Spleen (tissue), 7 donors: ENCODE measurements around the gene AKNAD1.
A peak's percentile ranks its signal among the peaks of the same experiment; 100 is the strongest.

Source experiments
- POLR2A ChIP-seq, 3 donors: fragments of 450-650 bp; IDR thresholded peaks; one replicate each; pipeline ENCODE4 v1.5.1; 2017; ENCODE audit warnings: antibody characterized with exemption in 3 of 3, mild to moderate bottlenecking in 1 of 3
- POLR2AphosphoS5 ChIP-seq, 3 donors: sonication (generic); formaldehyde crosslinking; IDR thresholded peaks; one replicate each; pipeline ENCODE4 v1.5.1; 2017; ENCODE audit warnings: antibody characterized with exemption in 3 of 3
- TF ChIP-seq, protein P1 (sequence below), 11 experiments: fragments of 200-600 bp in 7 of 11; fragments of 450-650 bp in 4 of 11; sonication (generic) in 4 of 11; IDR thresholded peaks in 8 of 11; conservative IDR thresholded peaks in 3 of 11; 1 replicate in 7 of 11; 2 replicates in 4 of 11; pipeline versions ENCODE4 v1.4.0 to v1.8.0; 2016 to 2021; ENCODE audit warnings: antibody characterized with exemption in 11 of 11, inconsistent platforms in 4 of 11, mild to moderate bottlenecking in 1 of 11
- donor health status: DM: no; HTN: no; CAD: no; lungs with moderate emphysema.
- donor health status: DM: no; HTN: no; CAD: no.
- donor health status: DM: no; HTN: no; CAD: no.

DNA sequence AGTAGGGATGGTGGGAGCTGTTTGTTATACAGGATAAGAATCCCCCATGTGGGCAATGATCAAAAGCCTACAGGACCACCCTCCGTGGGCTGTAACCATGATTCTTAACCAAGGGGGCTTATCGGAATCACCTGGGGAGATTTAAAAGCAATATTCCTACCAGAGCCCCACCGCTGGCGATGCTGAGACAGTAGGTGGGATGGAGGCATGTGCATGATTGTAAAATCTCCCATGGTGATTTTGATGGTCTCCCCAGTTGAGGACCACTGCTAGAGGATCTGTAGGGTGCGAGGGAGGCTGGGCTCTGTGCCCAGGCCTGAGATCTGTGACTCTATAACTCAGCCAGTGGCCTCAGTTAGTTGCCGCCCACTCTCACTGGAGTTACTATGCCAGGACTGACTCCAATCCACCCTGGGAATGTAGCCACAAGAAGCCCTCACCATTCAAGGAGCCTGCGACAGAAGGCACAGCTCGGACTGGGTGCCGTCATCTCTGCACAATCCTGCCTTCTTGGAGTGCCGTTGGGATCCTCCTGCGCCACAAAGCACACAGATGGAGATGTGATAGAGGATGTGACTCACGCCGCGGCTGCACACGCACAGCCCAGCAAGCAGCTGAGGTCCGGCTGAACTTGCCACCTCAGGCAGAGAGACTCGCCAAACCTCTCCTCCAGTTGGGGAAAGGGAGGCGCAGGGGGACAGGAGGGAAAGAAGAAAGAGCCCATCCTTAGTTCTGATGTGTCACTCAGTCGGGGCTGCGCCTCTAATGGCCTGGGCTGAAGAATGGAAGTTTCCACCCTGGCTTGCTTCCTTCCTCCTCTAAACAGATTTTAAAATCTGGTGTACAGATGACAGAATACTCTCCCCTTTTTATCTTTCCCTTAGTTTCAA is 26.5 kb downstream of the AKNAD1 start:
- TF ChIP-seq, protein P1, sequence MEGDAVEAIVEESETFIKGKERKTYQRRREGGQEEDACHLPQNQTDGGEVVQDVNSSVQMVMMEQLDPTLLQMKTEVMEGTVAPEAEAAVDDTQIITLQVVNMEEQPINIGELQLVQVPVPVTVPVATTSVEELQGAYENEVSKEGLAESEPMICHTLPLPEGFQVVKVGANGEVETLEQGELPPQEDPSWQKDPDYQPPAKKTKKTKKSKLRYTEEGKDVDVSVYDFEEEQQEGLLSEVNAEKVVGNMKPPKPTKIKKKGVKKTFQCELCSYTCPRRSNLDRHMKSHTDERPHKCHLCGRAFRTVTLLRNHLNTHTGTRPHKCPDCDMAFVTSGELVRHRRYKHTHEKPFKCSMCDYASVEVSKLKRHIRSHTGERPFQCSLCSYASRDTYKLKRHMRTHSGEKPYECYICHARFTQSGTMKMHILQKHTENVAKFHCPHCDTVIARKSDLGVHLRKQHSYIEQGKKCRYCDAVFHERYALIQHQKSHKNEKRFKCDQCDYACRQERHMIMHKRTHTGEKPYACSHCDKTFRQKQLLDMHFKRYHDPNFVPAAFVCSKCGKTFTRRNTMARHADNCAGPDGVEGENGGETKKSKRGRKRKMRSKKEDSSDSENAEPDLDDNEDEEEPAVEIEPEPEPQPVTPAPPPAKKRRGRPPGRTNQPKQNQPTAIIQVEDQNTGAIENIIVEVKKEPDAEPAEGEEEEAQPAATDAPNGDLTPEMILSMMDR (IDR thresholded peaks at IDR 0.05 in 8 of 11, conservative IDR thresholded peaks at IDR 0.05 in 3 of 11): no peak
- no peak for TF ChIP-seq POLR2A (IDR thresholded peaks at IDR 0.05)
- peak; percentile 31 to 73 (median 55) for TF ChIP-seq POLR2AphosphoS5 (IDR thresholded peaks at IDR 0.05)
